HG03039 (cell line): Measurements from ENCODE around the gene AP5M1.
"Not testable (repeated sequence)": the region's sequence is repeated elsewhere in the genome, so short reads cannot be mapped to it uniquely, and the experiment has no call there.

Source experiments
- ATAC-seq: cut with Tn5 transposase; IDR thresholded peaks from one replicate; pipeline ENCODE4 v1.9.1; 2021; ENCODE audit warnings: mild to moderate bottlenecking, moderate library complexity; ENCODE audit not compliant: unreplicated experiment

The AP5M1 gene, protein sequence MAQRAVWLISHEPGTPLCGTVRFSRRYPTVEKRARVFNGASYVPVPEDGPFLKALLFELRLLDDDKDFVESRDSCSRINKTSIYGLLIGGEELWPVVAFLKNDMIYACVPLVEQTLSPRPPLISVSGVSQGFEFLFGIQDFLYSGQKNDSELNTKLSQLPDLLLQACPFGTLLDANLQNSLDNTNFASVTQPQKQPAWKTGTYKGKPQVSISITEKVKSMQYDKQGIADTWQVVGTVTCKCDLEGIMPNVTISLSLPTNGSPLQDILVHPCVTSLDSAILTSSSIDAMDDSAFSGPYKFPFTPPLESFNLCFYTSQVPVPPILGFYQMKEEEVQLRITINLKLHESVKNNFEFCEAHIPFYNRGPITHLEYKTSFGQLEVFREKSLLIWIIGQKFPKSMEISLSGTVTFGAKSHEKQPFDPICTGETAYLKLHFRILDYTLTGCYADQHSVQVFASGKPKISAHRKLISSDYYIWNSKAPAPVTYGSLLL

DNA sequence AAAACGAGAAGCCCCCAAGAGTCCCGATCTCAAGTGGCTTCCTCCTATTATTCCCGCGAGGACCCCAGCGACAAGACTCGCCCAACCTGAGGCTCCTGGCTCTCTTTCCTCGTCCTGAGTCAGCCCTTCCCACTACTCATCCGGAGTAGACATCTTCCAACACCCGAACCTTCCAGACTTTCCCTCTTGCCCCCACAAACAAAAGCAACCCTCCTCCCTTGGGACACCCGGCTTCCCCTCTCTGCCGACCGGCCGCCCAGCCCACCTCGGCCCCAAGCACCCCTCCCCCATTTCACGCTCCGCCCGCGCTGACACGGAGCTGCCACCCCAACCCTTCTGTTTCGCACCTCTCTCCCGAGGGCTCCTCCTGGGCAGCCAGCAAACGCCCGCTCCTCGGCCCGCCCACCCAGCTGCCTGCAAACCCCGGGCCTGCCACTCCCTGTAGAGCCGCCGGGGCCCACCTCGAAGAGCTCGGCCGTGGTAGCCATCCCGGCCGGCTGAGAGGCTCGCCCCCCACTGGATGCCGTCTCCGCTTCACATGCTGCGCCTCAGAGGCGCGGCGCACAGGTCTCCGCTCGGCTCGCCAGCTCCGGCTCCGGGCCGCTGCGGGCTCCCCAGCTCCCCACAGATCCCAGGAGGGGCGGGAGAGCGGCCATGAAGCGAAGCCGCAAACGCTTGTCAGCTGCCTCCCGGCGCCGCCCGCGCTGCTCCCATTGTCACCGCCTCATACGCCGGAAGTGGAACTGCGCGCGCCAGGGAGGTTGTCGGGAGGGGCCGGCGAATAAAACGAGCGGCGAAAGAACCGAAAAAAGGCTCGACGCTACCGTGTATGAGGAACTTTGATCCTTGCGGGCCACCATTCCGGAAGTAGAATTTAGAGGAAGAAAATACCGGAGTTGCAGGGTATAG lies at the start of gene AP5M1, which contains the start of gene EXOC5:
AP5M1 (plus strand) TSS at position 811 of the 909 bp plus-strand sequence. CDS start 344 bp downstream, outside the sequence.
EXOC5 (minus strand) TSS at position 745 of the 909 bp plus-strand sequence; CDS start at position 488, 257 bp downstream.
- ATAC-seq, result peak; percentile 87

DNA sequence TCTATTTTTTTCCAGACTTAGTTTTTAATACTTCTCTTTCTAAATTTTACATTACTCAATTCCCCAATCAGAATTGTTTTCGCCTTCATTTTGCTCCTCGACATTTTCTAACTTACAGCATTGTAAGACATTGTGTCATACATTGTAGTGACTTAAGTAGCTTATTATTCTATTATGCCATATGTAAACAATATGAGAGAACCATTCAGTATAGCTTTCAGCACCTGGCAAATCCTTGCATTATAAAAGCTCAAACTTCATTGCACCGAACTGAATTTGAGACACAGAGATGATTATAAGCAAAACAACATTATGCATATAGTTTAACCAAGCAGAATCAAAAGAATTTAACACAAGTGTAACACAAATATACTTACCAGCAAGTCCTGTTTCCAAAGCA lies 46.8 kb upstream of the AP5M1 start:
- ATAC-seq, result no peak

DNA sequence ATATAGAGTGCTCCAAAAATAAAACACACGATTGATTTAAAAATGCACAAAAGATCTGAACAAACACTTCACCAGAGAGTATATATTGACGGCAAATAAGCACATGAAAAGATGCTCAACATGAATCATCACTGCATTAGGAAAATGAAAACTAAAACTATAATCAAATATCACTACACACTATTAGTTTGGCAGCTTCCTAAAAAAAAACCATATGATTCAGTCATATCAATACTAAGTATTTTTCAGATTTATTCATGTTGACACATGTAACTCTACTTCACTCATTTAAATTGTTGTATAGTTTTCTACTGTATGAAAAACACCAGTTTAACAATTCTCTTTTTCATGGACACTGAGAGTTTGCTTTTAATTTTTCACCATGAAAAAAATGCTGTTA lies 41.7 kb upstream of the AP5M1 start:
- ATAC-seq, result no peak

DNA sequence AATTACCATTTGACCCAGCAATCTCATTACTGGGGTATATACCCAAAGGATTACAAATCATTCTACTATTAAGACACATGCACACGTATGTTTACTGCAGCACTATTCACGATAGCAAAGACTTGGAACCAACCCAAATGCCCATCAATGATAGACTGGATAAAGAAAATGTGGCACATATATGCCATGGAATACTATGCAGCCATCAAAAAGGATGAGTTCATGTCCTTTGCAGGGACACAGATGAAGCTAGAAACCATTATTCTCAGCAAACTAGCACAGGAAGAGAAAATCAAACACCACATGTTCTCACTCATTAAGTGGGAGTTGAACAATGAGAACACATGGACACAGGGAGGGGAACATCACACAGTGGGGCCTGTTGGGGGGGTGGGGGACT lies 40.5 kb upstream of the AP5M1 start:
- not testable (repeated sequence) for ATAC-seq

DNA sequence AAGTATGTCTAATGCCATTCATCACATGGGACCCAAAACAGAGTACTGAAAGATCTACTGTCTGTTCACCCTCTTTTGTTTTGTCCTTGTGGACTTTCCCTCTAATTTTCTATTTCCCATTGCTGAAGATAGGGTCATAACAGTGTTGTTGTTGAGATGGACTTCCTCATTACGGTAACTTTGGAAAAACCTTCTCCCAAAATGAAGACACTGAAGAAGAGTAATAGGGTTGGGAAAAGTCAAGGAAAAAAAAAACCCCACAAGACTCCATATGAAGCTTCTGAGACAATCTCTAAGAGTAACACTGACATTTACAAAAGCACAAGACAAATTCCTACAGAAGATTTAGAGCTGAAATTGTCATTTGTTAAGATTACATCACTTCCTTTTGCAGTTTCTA lies 36.8 kb upstream of the AP5M1 start:
- ATAC-seq, result no peak

DNA sequence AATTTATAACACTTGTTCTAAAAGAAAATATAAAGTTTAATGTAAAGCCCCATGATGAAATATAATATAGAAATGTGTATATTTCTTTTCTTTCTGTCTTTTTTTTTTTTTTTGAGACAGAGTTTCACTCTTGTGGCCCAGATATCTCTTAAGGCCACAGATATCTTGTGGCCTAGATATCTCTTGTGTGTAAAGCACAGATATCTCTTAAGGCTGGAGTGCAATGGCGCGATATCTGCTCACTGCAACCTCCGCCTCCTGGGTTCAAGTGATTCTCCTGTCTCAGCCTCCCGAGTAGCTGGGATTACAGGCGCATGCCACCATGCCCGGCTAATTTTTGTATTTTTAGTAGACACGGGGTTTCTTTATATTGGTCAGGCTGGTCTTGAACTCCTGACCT lies 28.7 kb upstream of the AP5M1 start:
- ATAC-seq, result not testable (repeated sequence)

DNA sequence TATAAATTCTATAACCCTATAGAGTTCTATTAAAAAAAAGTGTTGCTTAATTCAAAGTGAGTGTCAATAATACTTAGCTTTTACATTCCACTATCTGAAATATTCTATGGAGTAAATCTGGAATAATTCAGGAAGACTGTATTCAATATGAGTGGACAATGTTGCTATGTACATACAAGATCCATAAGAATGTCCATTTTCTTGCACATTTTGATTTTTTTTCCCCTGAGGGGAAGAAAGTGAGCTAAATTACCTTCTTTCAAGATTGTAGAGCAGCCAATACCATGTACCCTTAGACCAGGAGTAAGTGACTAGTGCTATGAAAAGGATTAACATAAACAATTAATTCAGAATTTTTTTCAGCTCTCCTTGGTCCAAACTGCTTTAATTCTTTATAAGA lies 25.5 kb upstream of the AP5M1 start:
- ATAC-seq, result no peak

DNA sequence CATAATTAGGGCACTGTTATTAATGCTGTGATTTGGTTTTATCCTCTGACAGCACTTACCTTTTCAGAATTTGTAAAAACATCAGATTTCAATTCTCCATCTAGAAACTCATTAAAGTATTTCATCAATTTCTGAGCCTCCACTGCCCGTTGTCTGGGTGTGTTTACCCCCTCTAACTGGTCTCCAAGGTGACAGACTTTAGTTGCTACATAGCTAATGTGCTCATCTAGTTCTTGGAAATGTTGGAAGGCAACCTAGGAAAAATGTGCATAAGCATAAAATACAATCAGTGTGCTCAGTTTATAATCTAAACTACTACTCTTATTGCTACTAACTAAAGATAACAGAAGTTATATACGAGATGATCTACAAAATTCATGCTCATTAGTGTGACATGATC lies 24.7 kb upstream of the AP5M1 start:
- ATAC-seq, result no peak

DNA sequence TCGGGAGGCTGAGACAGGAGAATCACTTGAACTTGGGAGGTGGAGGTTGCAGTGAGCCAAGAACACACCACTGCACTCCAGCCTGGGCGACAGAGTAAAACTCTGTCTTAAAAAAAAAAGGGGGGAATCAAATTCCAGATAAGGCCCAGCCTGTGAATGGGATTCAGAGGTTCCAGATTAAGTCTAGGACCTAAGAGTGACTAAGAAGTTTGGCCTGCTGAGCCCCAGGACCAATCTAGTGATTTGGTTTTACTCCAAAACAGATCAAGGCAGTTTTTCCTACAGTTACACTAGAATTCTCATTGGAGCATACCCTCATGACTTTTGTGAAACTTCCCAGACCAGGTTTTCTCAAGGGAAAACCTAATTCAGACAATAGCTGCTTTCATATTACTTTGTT lies 22.8 kb upstream of the AP5M1 start:
- no peak for ATAC-seq

DNA sequence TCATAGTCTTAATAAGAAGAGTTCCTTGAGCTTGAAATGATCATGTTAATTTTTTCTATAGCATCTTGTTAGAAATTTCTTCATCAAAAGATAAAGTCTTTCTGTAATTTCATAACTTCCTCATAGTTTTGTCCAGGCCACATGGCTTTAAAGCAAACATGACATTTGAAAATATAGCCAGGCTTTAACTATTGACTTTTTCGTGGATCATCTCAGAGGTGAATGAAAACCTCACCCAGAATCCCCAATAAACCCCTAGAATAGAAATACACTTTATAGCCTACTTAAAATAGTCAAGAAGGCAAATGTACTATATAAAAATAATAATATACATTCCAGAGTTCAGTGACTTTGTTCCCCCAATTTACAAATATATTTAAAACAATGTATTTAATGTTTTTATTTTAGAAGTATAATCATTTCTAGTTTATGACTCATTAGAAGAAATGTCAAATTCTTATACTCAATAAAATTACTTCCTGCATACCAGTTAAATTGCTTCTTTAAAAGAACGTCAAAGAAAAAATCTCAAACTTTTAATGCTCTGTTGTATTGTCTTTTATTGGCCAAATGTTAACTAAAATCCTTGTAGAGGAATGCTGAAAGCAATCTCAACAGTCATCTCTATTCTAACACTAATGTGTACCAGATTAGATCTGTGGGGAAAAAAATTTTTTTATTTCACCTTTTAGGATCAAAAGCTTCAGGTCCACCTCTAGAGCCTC lies 21.7 kb upstream of the AP5M1 start:
- ATAC-seq, result no peak

DNA sequence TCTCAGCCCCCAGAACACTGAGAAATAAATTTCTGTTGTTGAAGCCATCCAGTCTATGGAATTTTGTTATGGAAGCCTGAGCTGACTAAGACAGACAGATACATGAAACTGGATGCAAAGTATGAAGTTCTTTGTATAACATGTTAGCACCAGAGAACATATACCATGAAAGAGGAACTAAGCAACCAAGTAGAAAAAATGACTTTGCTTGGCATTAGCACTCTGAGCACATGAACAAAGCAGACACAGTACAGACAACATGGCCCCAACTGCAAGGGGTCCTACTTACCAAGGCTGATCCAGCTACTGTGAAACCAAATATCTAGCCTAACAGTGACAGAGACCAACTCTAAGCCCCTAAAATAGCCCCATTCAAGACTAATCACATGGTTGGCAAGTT lies 13.9 kb upstream of the AP5M1 start:
- ATAC-seq, result peak; percentile 77

DNA sequence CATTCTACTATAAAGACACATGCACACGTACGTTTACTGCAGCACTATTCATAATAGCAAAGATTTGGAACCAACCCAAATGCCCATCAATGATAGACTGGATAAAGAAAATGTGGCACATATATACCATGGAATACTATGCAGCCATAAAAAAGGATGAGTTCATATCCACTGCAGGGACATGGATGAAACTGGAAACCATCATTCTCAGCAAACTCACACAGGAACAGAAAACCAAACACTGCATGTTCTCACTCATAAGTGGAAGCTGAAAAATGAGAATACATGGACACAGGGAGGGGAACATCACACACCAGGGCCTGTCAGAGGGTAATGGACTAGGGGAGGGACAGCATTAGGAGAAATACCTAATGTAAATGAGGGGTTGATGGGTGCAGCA lies 10.6 kb upstream of the AP5M1 start:
- ATAC-seq, result not testable (repeated sequence)

DNA sequence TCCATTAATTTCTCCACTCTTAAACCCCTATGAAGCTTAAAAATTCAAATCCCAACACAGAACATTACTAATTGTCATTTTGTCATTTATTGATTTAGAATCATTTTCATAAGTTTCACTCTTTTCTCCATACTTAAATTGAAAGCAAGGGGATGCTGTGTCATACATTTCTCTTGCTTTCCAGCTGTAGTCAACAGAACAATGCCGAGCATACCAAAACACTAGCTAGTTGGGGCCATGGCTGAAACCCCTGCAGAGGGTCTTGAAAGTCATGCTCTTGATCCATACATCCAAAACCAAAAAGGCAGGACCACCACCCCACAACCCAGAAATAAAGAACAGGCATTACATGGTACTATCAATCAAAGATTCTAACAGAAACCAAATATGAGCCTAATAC lies 9.1 kb upstream of the AP5M1 start:
- ATAC-seq, result no peak

DNA sequence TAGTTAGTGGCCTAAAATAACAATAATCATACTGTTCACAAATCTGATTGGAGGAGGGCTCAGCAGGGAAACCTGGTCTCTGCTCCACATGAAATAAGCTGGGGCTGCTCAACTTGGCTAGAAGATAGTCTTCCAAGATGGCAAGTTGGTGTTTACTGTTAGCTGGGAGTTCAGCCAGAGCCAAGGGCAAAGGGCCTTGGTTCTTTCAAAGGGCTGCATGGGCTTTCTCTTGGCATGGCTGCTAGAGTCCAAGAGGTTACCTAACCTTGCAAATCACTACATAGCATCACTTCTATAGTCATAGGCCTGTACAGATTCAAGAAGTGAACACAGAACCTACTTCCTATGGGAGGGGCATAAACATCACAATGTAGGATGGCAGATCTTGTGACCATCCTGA lies 7.2 kb upstream of the AP5M1 start:
- no peak for ATAC-seq

DNA sequence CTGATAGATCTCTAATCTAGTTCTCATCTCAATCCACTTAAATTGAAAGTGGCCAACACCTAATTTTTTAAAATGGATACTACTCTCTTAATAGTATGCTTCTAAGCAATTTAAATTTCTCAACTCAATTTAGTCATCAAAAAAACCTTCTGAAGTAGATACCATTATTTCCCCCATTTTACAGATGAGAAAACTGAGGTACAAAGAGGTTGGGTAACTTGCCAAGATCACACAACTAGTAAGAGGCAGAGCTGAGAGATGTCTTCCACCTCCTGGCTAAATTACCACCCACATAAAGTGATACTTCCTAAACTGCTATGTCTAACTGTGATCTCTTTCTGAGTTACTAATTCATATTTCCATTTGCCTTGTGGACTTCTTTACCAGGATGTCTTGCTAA lies 6.7 kb upstream of the AP5M1 start:
- ATAC-seq, result no peak

DNA sequence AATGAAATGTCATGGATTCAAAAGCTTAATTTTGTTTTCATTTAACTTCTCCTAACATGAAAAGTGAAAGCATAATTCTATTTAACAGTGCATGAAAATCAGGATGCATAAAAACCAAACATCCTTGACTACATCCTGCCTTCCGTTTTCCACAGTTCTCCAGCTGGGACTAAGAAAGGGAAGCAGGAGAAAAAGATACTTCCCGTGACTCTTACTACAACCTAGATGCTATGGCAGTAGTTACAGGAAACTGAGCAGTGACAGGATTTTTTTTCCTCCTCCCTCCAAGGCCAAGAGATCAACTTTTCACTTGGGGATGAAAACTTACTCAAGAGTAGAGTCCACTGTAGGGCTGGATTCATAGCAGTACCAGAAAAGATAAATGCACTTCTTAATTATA lies 2.7 kb upstream of the AP5M1 start:
- ATAC-seq, result no peak

DNA sequence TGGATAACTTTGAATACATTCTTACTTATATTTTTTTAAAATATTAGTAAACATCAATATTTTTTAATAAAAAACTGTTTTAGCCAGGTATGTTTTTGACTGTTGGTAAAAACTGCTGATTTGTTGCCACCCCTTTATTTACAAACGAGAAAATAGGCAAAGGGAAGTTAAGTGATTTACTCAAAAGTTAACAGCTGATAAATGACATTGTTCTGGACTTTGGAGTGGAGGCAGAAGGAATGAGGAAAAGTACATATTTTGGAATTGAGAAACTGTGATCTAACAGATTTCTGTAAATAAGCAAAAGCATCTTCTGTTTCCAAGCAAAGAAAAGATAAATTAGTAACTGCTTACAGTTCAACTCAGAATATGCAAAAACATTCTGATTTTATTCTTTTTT lies 4.5 kb downstream of the AP5M1 start:
- ATAC-seq, result no peak

DNA sequence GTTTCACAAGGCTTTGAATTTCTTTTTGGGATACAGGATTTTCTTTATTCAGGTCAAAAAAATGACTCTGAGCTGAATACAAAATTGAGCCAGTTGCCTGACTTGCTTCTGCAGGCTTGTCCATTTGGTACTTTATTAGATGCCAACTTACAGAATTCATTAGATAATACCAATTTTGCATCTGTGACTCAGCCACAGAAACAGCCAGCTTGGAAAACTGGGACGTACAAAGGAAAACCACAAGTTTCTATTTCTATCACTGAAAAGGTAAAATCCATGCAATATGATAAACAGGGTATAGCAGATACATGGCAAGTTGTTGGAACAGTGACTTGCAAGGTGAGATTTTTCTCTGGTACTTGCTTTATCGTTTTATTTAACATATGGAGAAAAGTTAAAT lies 5.8 kb downstream of the AP5M1 start:
- ATAC-seq, result no peak

DNA sequence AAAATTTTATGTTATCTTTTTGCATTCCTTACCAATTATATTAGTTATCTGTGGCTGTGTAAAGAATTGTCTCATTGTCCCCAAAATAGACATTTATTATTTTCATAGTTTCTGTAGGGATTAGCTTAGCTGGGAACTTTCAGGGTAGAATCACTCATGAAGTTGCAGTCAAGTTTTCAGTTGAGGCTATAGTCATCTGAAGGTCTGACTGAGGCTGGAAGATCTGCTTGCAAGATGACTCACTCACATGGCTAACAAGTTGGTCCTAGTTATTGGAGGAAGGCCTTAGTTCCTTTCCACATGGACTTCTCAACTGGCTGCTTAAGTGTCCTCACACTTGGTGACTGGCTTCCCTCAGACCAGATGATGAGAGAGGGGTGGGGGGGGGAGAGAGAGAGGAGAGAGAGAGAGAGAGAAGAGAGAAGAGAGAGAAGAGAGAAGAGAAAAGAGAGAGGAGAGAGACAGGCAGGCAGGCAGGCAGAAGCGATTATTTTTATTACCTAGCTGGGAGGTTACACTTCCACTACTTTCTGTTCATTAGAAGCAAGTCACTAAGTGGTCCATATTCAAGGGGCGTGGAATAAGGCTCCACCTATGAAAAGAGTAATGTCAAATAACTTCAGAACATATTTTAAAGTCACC lies 6.4 kb downstream of the AP5M1 start:
- no peak for ATAC-seq

DNA sequence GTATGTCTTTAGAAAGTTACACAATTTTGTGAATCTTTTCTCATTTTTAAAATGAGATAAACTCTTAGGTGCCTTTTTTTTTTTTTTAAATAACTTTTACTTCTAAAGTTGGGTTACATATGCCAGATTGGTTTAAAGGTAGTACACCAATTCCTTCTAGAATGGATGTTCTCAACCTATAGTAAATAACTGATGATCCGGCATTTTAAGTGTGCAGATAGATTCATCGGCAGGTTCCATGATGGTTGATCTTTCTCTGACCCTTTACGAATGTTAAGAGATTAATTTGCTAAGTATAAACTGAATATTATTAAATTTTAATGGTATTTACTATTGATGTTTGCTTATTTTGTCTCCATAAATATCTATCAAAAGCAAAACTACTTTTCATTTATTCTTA lies 8.3 kb downstream of the AP5M1 start:
- no peak for ATAC-seq

DNA sequence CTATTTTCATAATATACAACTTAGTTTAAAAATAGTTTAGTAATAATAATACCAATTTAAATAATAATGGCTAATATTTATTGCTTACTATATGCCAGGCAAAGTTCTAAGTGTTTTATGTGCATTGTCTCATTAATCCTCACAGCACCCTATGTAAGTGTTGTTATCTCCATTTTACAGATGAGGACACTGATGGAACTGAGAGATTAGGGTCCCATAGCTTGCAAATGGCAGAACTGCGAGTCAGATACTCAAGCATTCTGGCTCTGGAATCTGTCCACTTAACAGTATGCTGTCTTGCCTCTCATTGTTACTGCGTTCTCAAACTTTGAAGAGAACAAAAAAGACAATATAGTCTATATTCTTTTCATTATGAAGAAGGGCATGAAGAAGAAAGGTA lies 19.0 kb downstream of the AP5M1 start:
- no peak for ATAC-seq
